ENCODE data around the gene DCTN5.

DCTN5 gene

DNA sequence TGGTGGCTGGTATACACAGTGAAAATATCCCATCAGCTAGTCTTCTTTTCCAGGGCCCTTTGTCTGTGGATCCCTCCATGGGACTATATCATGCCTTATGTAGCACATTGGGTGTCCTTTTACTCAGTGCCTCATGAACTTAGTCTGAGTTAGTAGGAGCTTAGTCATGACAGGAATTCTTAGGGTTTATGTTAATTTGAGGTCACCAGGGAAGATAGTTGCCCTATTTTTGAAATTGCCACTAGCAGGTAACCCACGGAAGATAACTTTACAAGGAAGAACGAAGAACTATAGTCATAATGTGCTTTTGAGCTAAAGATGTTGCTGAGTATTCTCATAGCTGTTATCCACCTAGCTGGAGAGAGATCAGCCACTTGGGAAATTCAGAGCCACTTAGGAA, 22.7 kb downstream of the DCTN5 start:
- DNase-seq (ENCODE audit: low spot score): no peak

DNA sequence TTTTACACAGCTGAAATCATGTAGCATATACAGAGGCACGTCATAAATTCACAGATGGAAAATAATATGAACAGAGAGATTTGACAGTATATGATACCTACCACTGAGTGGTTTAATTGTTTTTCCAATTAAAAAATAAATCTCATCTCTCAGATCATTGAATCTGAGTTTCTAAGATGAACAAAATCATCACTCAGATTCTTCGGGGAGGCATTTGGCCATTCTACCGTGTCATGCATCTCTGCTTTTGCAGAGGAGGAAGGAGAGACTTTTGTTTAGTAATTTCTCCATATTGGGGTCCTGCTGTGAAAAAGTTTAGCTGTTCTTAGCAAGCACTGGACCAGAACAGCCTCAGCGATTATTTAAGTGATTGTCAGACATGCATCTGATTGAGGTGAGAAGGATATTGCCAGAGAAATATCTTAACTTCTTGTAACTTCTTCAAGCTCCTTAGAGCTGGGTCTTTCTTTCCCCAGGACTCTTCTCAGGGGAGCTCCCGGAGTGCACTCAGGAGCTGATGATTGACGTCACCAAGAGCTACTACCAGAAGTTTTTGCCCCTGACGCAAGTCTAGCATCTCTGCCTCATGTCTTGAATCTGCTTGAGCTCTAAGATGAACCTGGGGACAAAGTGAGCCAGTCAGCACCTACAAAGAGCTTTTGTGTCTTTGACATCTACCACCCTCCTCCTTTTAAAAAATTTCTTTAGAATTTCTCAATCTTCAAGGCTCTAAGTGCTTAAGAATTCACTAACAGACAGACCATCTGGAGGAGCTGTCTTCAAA, 25.5 kb downstream of the DCTN5 start:
- no peak for DNase-seq (ENCODE audit: low spot score)

DNA sequence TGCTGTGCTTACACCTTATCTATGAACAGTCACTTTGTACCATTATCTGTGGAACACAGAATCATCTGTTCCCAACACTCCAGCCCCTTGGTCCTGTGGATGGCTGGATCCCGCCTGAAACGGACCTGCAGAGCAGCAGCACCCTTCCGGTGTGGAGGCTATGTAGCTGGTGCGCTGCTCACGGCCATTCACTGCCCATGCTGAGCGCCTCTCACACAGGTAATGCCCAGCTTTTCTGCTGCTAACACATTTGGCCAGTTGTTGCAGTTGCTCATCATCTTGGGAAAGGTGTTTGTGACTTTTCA, 26.0 kb downstream of the DCTN5 start:
- no peak for DNase-seq (ENCODE audit: low spot score)

DNA sequence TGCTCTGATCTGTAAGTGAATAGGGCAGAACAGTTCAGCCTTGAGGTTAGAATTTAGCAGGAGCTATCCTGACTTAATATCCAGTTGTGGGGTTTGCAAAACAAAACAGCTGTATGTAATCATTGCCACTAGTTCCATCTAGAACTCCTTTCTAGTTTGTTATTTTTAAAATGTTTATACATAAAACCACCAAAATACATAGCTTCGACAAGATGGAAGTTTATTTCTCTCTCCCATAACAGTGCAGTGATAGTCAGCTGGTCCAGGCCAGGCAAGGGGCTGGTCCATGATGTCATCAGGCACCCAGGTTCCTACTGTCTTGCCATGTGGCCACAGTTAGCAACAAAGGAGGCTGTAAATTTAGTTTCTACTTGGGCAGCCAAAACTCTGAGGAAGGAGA, 27.0 kb downstream of the DCTN5 start:
- DNase-seq (ENCODE audit: low spot score): no peak

DNA sequence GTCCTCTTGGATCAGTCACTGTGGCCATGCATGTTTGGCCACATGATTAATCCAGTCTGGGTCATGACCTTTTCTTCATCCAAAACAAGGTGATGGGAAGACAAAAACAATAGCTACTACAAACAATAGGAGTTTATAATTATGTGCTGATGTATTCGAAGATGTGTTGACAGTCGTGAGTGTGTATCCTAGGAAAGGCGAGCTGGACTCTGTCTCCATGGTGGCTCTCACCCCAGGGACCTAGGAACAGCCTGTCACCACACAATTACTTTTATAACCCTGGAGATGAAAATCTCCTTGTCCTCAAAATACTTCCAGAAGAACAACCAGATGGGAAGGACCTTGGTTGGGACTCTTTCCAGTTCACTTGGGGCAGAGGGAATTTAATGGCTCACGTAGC, 27.6 kb downstream of the DCTN5 start:
- no peak for DNase-seq (ENCODE audit: low spot score)

DNA sequence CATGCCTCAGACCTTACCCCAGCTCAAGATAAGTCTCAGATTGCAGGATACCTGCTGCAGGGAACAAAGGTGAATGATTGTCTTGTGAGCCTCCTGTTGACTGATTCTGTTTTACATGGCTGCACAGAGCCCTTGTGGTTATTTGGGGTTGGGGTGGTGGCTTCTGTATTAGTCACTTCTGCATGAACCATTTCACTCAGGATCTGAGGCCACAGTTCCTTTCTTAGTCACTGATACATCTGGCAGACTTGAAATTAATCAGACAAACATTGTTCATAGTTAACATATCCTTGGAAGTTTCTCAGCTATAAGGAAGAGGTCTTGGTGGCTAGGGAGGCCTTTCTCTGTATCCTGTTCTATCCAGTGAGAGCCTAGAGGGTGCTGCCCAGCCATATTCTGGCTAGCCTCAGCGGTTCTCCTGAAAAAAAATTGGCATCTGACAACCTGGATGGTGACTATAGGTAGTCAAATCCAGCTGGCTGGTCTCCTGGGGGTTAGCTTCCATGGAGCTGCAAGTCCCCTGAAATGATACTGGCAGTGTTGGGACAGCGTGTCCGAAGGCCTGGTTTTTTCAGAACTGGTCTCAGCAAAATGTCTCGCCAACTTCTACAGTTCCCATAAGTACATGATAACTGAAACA, 29.0 kb downstream of the DCTN5 start:
- peak; percentile 34 for DNase-seq (ENCODE audit: low spot score)

DNA sequence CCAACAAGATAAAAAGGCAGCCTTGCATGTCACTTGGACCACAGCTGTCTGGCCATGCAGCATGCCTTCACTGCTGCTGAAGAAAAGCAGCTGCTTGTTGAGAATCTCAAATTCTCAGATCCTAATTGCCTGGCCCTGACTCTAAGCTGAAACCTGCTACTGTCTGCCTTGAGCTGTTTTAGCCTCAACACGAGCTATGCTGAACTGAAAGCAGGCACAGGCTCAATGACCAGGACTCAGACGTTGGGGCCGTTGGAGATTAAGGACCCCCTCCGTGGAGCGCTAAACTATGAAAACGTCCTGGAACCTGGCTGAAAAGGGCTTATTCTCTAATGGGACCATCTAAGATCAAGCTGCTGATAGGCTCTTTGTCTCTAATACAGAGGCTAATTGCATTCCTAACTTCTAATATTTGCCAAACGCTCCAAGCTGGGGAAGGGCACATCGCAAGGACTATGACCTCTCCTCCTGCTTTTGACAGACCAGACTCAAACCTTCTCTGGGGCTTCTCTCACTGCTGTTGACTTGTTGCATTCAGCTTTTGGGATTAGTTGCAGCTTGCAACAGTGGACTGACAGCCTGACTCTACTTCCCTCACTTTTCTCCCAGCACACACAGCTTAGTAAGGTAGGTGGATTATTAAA, 32.8 kb downstream of the DCTN5 start:
- no peak for DNase-seq (ENCODE audit: low spot score)

DNA sequence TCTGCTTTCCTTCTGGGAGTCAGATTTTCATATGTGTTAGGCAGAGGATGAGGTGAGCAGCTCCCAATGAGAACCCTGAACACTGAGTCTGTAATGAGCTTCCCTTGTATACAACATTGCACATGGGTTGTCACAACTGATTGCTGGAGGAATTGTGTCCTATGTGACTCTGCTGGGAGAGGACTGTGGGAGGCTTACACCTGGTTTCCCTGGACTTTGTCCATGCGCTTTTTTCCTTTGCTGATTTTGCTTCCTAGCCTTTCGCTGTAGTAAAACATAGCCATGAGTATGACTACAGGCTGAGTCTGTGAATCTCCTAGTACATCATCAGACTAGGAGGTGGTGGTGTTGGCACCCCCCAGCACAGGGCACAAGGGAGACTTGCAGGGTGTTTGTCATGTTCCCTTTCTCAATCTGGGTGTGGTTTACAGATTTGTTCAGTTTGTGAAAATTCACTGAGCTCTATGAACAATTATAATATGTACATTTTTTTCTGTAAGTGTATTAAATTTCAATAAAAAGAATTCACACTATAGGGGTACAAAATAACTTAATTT, 35.7 kb downstream of the DCTN5 start:
- no peak for DNase-seq (ENCODE audit: low spot score)

DNA sequence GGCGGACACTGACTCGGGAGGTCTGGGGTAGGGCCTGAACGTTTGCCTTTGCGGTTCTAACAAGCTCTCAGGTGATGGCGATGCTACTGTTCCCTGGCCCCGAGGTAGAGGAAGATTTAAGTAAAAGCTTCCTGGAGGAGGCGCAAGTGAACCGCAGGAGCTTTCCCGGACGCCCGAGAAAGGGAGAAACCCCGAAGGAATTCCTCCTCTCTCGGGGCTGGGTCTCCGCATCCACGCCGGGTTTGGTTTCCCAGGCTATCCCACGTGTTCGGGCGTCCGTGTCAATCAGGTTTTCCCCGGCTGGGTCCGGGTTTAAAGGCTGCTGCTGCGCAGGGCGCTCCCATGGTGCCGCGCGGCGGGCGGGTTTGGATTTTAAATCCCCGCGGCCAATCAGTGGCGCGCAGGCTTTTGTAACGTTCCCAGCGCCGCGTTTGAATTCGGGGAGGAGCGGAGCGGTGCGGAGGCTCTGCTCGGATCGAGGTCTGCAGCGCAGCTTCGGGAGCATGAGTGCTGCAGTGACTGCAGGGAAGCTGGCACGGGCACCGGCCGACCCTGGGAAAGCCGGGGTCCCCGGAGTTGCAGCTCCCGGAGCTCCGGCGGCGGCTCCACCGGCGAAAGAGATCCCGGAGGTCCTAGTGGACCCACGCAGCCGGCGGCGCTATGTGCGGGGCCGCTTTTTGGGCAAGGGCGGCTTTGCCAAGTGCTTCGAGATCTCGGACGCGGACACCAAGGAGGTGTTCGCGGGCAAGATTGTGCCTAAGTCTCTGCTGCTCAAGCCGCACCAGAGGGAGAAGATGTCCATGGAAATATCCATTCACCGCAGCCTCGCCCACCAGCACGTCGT, 37.4 kb downstream of the DCTN5 start, which contains the start of gene PLK1:
Gene PLK1 (plus strand): TSS at position 460 of the 844 bp plus-strand sequence. CDS start 44 bp downstream, at position 504.
- peak; percentile 92 for DNase-seq (ENCODE audit: low spot score)

DNA sequence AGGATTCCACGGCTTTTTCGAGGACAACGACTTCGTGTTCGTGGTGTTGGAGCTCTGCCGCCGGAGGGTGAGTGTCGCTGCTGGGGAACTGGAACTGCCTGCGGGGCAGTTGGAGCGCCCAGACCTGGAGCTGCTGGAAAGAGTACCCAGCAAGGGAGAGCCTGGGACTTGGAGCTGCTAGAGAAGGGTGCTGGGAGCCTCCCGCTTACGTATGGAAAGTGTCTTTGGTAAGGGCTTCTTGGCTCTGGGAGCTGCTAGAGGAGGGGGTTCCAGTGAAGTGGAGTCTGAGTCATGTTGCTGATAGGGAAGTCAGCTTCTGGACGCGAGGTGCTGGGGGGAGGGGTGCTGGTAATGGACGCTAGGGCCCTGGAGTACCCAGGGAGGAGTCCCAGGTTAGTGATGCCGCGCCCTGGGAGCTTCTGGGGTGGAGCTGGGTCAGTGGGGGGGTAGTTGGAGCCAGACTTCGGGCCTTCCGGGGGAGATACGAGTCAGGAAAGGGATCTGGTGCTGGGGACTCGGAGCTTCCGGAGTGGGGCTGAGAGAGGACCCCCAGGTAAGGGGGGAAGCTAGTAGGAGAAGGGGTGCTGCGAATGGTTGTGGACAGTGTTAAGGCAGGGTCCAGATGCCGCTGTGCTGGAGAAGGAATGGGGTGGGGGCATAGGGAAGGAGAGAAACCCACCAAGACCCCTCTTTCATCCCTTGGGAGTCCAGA, 38.2 kb downstream of the DCTN5 start:
- DNase-seq (ENCODE audit: low spot score): peak; percentile 42

DNA sequence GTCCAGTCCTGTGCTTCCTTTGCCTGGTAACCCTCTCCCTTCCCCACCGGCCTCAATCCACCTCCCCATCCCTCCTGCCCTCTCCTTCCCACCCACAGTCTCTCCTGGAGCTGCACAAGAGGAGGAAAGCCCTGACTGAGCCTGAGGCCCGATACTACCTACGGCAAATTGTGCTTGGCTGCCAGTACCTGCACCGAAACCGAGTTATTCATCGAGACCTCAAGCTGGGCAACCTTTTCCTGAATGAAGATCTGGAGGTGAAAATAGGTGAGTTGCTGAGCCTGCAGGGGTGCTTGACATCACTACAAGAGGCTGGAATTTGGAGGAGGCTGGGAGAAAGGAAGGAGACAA, 38.7 kb downstream of the DCTN5 start:
- DNase-seq (ENCODE audit: low spot score): no peak

DNA sequence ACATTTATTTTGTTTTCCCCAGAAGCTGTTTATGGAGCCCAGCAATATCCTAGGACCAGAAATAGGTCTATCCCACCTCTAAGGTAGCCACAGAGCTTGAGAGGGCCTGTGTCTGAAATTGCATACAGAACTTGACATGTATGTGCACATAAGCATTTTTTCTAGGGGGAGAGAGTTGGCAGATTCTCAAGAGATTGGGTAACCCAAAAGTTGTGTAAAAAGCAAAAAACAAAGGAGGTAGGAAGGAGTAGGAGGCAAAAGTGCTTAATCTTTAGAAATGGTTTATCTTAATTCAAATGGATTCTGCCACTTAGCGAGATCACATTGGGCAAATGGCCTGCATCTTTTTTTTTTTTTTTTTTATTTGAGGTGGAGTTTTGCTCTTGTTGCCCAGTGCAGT, 40.9 kb downstream of the DCTN5 start:
- no peak for DNase-seq (ENCODE audit: low spot score)

DNA sequence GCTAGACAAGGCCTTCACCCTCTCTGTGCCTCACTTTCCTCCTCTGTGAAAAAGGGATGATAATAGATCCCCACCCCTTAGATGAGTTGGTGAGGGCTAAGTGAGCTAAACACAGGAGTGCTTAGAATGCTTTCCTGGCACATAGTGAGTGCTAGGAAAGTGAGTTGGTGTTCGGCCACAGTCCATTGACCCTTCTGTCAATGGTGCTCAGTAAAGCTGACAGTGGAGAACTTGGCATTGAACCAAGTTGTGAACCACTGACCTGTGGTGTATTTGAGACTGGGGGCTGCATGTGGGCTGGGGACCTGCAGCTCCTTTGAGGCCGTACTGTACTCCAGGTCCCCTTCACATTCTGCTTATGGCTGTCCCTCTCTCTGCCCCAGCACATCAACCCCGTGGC, 42.2 kb downstream of the DCTN5 start:
- no peak for DNase-seq (ENCODE audit: low spot score)

DNA sequence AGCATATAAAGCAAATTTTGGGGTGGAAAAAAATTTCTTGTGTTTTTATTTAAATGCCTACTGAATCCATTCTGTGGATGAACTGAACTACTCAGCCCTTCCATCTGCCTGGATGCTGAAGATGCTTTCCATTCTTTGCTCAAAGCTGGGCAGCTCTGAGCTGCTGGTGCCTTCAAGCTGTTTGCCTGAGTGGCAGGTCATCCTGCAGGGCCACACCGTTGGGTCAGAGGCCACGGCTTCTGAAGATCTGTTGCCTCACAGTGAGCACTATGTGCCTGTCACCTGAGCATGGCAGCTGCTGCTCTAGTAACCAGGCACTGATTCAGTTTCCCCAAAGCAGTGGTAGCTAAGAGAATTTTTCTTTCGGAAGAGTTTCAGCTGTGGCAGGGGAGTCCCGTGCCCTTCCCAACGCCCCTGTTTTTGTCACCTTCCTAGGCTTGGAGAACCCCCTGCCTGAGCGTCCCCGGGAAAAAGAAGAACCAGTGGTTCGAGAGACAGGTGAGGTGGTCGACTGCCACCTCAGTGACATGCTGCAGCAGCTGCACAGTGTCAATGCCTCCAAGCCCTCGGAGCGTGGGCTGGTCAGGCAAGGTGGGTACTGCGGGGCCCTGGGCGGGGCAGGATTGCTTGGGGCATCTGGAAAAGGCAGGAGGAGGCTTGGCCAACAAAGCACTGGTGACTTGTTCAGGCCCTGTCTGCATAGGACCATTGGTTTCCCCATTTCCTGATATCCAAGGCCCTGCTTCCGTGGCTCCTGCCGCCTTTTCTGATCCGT, 46.0 kb downstream of the DCTN5 start:
- no peak for DNase-seq (ENCODE audit: low spot score)

DNA sequence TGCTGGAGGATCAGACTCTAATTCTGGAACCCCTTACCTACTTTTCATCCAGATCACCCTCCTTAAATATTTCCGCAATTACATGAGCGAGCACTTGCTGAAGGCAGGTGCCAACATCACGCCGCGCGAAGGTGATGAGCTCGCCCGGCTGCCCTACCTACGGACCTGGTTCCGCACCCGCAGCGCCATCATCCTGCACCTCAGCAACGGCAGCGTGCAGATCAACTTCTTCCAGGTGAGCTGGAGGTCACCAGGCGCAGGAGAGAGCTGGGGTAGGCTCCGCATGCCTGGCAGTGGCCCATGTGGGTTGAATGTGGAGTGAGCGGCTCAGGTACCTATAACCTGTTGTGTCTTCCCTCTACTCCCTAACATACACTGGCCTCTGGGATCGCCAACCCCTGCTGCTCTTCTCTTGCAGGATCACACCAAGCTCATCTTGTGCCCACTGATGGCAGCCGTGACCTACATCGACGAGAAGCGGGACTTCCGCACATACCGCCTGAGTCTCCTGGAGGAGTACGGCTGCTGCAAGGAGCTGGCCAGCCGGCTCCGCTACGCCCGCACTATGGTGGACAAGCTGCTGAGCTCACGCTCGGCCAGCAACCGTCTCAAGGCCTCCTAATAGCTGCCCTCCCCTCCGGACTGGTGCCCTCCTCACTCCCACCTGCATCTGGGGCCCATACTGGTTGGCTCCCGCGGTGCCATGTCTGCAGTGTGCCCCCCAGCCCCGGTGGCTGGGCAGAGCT, 48.3 kb downstream of the DCTN5 start:
- no peak for DNase-seq (ENCODE audit: low spot score)

DNA sequence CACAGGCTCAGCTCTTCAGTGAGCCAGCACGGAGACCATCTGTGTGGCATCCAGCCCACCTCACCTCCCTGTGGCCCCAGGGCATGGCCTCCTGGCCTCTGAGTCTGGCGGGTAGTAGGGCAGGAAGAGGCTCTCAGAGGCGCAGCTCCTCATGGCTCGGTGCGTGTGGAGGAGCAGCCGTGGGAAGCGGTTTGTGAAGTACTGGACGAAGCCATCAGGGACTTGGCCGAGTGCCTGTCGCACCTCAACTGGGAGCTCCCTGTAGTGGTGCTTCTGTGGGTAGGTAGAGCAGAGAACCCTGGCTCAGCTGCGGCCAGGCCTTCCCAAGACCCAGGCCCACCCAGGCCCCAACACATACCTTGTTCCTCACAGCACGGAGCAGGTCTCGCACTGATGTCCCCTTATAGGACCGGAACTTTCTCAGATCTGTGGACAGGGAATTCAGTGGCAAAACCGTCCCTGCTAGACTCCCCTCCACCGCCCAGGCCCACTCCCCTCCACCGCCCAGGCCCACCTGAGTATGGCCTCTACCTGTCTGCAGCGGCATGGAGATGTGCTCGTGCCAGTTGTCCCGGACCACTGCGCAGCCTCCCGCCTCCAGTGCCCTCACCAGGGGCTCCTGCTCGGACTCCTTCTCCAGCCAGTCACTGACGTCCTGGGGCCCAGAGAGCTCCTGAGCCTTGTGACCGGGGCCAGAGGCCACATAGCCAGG, 49.7 kb downstream of the DCTN5 start:
- DNase-seq (ENCODE audit: low spot score): no peak

DNA sequence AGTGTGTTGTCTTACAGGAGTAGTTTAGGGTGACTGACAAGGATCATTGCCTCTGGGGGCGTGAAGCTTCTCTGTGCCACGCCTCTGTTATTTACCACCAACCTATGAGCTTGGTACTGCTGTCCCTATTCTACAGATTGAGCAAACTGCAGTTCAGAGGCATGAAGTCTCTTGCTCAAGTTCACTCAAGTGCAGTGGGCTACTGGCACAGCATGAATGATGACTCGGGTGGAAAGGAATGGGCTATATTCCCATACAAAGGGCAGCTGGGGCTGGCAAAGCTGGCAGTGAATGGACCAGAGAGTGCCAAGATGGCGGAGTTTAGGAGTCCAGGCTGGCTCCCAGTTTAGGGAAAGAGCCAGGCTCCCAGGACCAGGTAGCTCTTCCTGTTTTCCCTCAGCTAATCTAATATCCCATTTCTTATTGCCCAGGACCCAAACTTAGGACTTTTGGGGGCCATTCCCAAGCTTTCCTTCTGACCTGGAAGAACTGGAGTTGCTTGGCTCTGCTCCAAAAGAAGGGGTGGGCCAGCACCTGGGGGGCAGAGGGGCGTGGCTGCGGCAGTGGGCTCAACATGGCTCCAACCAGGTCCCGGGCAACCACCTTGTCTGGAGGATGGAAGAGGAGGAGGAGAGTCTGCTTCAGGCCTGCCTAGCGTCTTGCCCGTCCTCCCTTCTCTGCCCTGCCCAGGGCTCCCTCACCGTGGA, 50.4 kb downstream of the DCTN5 start:
- DNase-seq (ENCODE audit: low spot score): no peak

DNA sequence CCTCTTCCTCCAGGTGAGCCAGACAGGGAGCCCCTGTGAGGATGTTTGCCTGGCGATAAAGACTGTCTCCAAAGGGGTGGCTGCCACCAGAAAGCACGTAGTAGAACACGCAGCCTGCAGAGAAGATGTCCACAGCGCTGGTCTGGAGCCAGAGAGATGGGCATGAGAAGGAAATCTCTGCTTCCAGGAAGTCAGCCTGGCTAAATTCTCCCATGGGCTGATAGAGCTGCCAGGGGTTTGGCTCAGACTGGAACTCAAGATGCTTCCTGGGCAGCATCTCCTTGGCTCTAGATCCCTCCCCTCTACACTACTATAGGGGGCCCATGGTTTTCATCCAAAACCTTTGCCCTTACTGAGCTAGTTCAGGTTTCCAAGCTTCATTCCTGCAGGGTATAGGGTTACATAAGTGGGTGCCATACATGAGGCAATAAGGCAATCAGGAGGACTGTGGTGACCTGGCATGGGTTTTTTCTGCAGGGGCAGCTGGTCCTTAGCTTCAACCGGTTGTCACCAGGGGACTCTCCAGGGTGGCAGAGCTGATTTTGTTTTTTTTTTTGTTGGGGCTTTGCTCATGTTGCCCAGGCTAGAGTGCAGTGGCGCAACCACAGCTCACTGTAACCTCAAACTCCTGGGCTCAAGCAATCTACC, 51.0 kb downstream of the DCTN5 start:
- DNase-seq (ENCODE audit: low spot score): no peak
